ENCODE measurements around the gene PBXIP1.

The PBXIP1 gene

GRCh38 chr1:154955718-154956543 lies at the start of gene PBXIP1:
Gene PBXIP1 (minus strand): TSS chr1:154956099. CDS start chr1:154953721, 2,378 bp downstream.
- Histone ChIP-seq H3K27me3 (ENCODE audit: control insufficient read depth, insufficient read depth, low read length) (no peaks in the 10 kb centered on the region), H3K4me1 (ENCODE audit: control insufficient read depth, low read depth, low read length) (peaks cover 28% of the 10 kb centered on the region), H3K9ac (ENCODE audit: low read length) (peak within 1 kb of the TSS; percentile 80), H3K9me3 (ENCODE audit: control insufficient read depth, low read depth, low read length) (no peaks in the 10 kb centered on the region), H3K27ac (ENCODE audit: low read length) (peak within 1 kb of the TSS; percentile 79), H3K36me3 (ENCODE audit: control insufficient read depth, low read depth, low read length) (peaks cover 9% of the 10 kb centered on the region), H3K4me3 (ENCODE audit: low read length) (peak within 1 kb of the TSS; percentile 70)

GRCh38 chr1:155005076-155006011 lies 49.4 kb upstream of the PBXIP1 start:
- H3K4me1 ChIP-seq (ENCODE audit: control insufficient read depth, low read depth, low read length): peaks cover 23% of the 10 kb centered on the region
- H3K27me3 ChIP-seq (ENCODE audit: control insufficient read depth, insufficient read depth, low read length): no peaks in the 10 kb centered on the region
- no peaks in the 10 kb centered on the region for H3K9me3 ChIP-seq (ENCODE audit: control insufficient read depth, low read depth, low read length)
- H3K9ac ChIP-seq (ENCODE audit: low read length): peak overlapping the region; percentile 65
- H3K4me3 ChIP-seq (ENCODE audit: low read length): peak overlapping the region; percentile 84
- no peak overlapping the region for H3K27ac ChIP-seq (ENCODE audit: low read length)
- no peaks in the 10 kb centered on the region for H3K36me3 ChIP-seq (ENCODE audit: control insufficient read depth, low read depth, low read length)

- Histone ChIP-seq H3K9me3 (ENCODE audit: control insufficient read depth, low read depth, low read length) (no peaks in the 10 kb centered on the region), H3K27me3 (ENCODE audit: control insufficient read depth, insufficient read depth, low read length) (no peaks in the 10 kb centered on the region), H3K36me3 (ENCODE audit: control insufficient read depth, low read depth, low read length) (no peaks in the 10 kb centered on the region), H3K27ac (ENCODE audit: low read length) (no peak overlapping the region), H3K9ac (ENCODE audit: low read length) (peak overlapping the region; percentile 65), H3K4me1 (ENCODE audit: control insufficient read depth, low read depth, low read length) (peaks cover 26% of the 10 kb centered on the region), H3K4me3 (ENCODE audit: low read length) (peak overlapping the region; percentile 84)
Measured at GRCh38 chr1:155004352-155005075, 48.6 kb upstream of the PBXIP1 start.

- Histone ChIP-seq H3K4me3 (ENCODE audit: low read length) (peak overlapping the region; percentile 84), H3K4me1 (ENCODE audit: control insufficient read depth, low read depth, low read length) (peaks cover 22% of the 10 kb centered on the region), H3K27me3 (ENCODE audit: control insufficient read depth, insufficient read depth, low read length) (no peaks in the 10 kb centered on the region), H3K36me3 (ENCODE audit: control insufficient read depth, low read depth, low read length) (no peaks in the 10 kb centered on the region), H3K9me3 (ENCODE audit: control insufficient read depth, low read depth, low read length) (no peaks in the 10 kb centered on the region), H3K27ac (ENCODE audit: low read length) (peak overlapping the region; percentile 24), H3K9ac (ENCODE audit: low read length) (peak overlapping the region; percentile 65)
Measured at GRCh38 chr1:155003766-155004351, 48.0 kb upstream of the PBXIP1 start.

- Histone ChIP-seq H3K4me3 (ENCODE audit: low read length) (peak overlapping the region; percentile 84), H3K4me1 (ENCODE audit: control insufficient read depth, low read depth, low read length) (peaks cover 17% of the 10 kb centered on the region), H3K36me3 (ENCODE audit: control insufficient read depth, low read depth, low read length) (no peaks in the 10 kb centered on the region), H3K27ac (ENCODE audit: low read length) (peak overlapping the region; percentile 24), H3K9ac (ENCODE audit: low read length) (peak overlapping the region; percentile 65), H3K27me3 (ENCODE audit: control insufficient read depth, insufficient read depth, low read length) (no peaks in the 10 kb centered on the region), H3K9me3 (ENCODE audit: control insufficient read depth, low read depth, low read length) (no peaks in the 10 kb centered on the region)
Measured at GRCh38 chr1:155003227-155003765, 47.4 kb upstream of the PBXIP1 start.

GRCh38 chr1:155002464-155003226 lies 46.7 kb upstream of the PBXIP1 start, which contains the start of gene ZBTB7B:
Gene ZBTB7B (plus strand): TSS chr1:155002802. CDS start chr1:155014661, 11,859 bp downstream.
- H3K36me3 ChIP-seq (ENCODE audit: control insufficient read depth, low read depth, low read length): no peaks in the 10 kb centered on the region

GRCh38 chr1:155001675-155002463 lies 46.0 kb upstream of the PBXIP1 start:
- H3K27me3 ChIP-seq (ENCODE audit: control insufficient read depth, insufficient read depth, low read length): no peaks in the 10 kb centered on the region
- H3K36me3 ChIP-seq (ENCODE audit: control insufficient read depth, low read depth, low read length): no peaks in the 10 kb centered on the region
- H3K9me3 ChIP-seq (ENCODE audit: control insufficient read depth, low read depth, low read length): no peaks in the 10 kb centered on the region
- H3K4me3 ChIP-seq (ENCODE audit: low read length): peak overlapping the region; percentile 72
- H3K4me1 ChIP-seq (ENCODE audit: control insufficient read depth, low read depth, low read length): peaks cover 14% of the 10 kb centered on the region
- H3K27ac ChIP-seq (ENCODE audit: low read length): no peak overlapping the region
- peak overlapping the region; percentile 65 for H3K9ac ChIP-seq (ENCODE audit: low read length)

More at GRCh38 chr1:155002464-155003226, 46.7 kb upstream of the PBXIP1 start, which contains the start of gene ZBTB7B:
- H3K9me3 ChIP-seq (ENCODE audit: control insufficient read depth, low read depth, low read length): no peaks in the 10 kb centered on the region
- peak within 1 kb of the TSS; percentile 65 for H3K9ac ChIP-seq (ENCODE audit: low read length)
- H3K4me3 ChIP-seq (ENCODE audit: low read length): peak within 1 kb of the TSS; percentile 84
- no peaks in the 10 kb centered on the region for H3K27me3 ChIP-seq (ENCODE audit: control insufficient read depth, insufficient read depth, low read length)
- peaks cover 14% of the 10 kb centered on the region for H3K4me1 ChIP-seq (ENCODE audit: control insufficient read depth, low read depth, low read length)
- peak within 1 kb of the TSS; percentile 24 for H3K27ac ChIP-seq (ENCODE audit: low read length)

GRCh38 chr1:155001425-155001674 lies 45.5 kb upstream of the PBXIP1 start:
- Histone ChIP-seq H3K9ac (ENCODE audit: low read length) (peak overlapping the region; percentile 65), H3K4me3 (ENCODE audit: low read length) (peak overlapping the region; percentile 72), H3K36me3 (ENCODE audit: control insufficient read depth, low read depth, low read length) (no peaks in the 10 kb centered on the region), H3K27ac (ENCODE audit: low read length) (no peak overlapping the region), H3K27me3 (ENCODE audit: control insufficient read depth, insufficient read depth, low read length) (no peaks in the 10 kb centered on the region), H3K9me3 (ENCODE audit: control insufficient read depth, low read depth, low read length) (no peaks in the 10 kb centered on the region), H3K4me1 (ENCODE audit: control insufficient read depth, low read depth, low read length) (peaks cover 14% of the 10 kb centered on the region)

GRCh38 chr1:155000726-155001424 lies 45.0 kb upstream of the PBXIP1 start:
- peak overlapping the region; percentile 65 for H3K9ac ChIP-seq (ENCODE audit: low read length)
- no peaks in the 10 kb centered on the region for H3K9me3 ChIP-seq (ENCODE audit: control insufficient read depth, low read depth, low read length)
- H3K4me1 ChIP-seq (ENCODE audit: control insufficient read depth, low read depth, low read length): peaks cover 14% of the 10 kb centered on the region
- peak overlapping the region; percentile 72 for H3K4me3 ChIP-seq (ENCODE audit: low read length)
- no peaks in the 10 kb centered on the region for H3K36me3 ChIP-seq (ENCODE audit: control insufficient read depth, low read depth, low read length)
- no peak overlapping the region for H3K27ac ChIP-seq (ENCODE audit: low read length)
- no peaks in the 10 kb centered on the region for H3K27me3 ChIP-seq (ENCODE audit: control insufficient read depth, insufficient read depth, low read length)
